ENCODE results near the gene HNRNPL.

HNRNPL gene

GRCh38 chr19:38838986-38839761 lies 10.6 kb downstream of the HNRNPL start:
- POLR2A ChIA-PET, result interaction anchor here (0.6 kb wide), 2 partner anchors 12 to 124 kb away, joined by 3 read pairs; no protein-coding TSS in a partner anchor
- TF ChIP-seq CTCF (IDR thresholded peaks at IDR 0.05; ENCODE audit: control extremely low read depth, extremely low read depth, low read depth, missing control alignments), result no peak
- CTCF ChIA-PET, result interaction anchor here (1.2 to 1.3 kb wide), 3 partner anchors 10 to 29 kb away, joined by 3 to 4 read pairs (median 3); no protein-coding TSS in a partner anchor
- DNase-seq (ENCODE audit: extremely low spot score), result no peak

DNA sequence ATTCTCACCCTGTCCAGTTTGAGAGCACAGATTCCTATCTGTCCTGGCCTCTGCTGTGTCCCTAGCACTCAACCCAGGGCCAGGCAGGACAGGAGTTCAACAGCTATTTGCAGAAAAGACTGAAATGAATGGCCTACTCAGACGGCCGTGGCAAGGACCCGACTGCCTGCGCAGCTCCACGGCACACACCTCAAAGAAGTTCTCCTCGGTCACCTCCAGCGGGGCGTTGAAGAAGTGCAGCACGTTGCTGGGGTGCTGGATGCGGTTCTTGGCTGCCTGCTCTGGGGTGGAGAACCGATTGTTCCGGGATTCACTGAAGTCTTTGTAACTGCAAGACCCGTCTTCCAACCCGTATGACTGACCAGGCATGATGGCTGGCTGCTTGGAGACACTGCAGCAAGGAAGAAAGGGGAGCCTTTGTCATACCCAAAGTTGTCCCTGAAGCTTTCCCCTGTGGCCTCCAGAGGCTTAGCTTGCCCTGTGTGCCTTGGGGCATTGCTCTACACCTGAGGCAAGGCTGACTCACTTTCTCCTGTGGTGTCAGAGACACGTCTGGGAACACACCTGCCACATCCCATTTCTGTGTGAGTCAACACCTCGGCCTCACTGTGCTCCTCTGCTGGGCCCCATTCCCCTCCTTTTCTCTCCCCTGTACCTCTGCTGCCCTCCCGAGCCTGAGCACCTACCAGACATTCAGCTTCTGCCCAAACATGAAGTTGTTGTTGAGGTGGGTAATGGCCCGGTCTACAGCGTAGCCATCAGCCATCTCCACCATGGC lies 11.4 kb downstream of the HNRNPL start:
- no peak for TF ChIP-seq CTCF (IDR thresholded peaks at IDR 0.05; ENCODE audit: control extremely low read depth, extremely low read depth, low read depth, missing control alignments)
- ChIA-PET POLR2A (interaction anchor here (0.6 to 1.7 kb wide), 2 partner anchors 11 to 125 kb away, joined by 3 to 6 read pairs; no protein-coding TSS in a partner anchor), CTCF (interaction anchor here (1.0 to 1.6 kb wide), 4 partner anchors 10 to 92 kb away, joined by 3 to 5 read pairs (median 4); partner anchors contain the start of genes MRPS12 and SARS2)
- DNase-seq (ENCODE audit: extremely low spot score), result no peak

DNA sequence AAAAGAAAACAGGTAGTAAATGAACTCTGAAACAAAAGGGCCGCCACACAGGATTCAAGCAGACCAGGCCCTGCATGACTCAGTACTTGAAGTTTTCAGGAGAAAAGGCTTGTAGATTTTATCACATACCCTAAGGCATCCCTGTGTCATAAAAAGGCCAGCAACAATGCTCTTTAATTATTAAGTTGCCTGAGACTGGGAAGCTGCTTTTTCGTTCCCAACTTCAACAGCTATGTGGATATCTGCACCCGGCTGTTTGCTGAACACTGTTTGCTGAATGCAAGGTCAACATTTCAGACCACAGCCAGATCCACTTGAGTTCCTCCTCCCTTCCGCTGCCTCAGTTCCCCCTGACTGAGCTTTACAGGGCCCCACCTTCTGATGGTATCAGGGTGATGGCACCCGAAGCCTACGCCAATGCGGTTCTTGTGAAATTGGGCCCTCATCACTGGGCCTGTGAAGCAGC lies 12.1 kb downstream of the HNRNPL start:
- TF ChIP-seq CTCF (IDR thresholded peaks at IDR 0.05; ENCODE audit: control extremely low read depth, extremely low read depth, low read depth, missing control alignments), result no peak
- CTCF ChIA-PET, result interaction anchor here (1.0 to 1.6 kb wide), 3 partner anchors 10 to 93 kb away, joined by 3 to 5 read pairs (median 4); partner anchors contain the start of genes MRPS12 and SARS2
- POLR2A ChIA-PET, result interaction anchor here (0.5 to 1.7 kb wide), 2 partner anchors 11 to 502 kb away, joined by 5 to 6 read pairs; no protein-coding TSS in a partner anchor

GRCh38 chr19:38836983-38837626 lies 12.7 kb downstream of the HNRNPL start:
- ChIA-PET POLR2A (interaction anchor here (0.5 to 1.7 kb wide), 2 partner anchors 12 to 501 kb away, joined by 5 to 6 read pairs; no protein-coding TSS in a partner anchor), CTCF (interaction anchor here (1.0 to 1.6 kb wide), 3 partner anchors 9 to 93 kb away, joined by 3 to 5 read pairs (median 4); partner anchors contain the start of genes MRPS12 and SARS2)
- no peak for DNase-seq (ENCODE audit: extremely low spot score)
- no peak for TF ChIP-seq CTCF (IDR thresholded peaks at IDR 0.05; ENCODE audit: control extremely low read depth, extremely low read depth, low read depth, missing control alignments)

More for the DNA sequence above, 12.1 kb downstream of the HNRNPL start:
- DNase-seq (ENCODE audit: extremely low spot score), result no peak

- no peak for TF ChIP-seq CTCF (IDR thresholded peaks at IDR 0.05; ENCODE audit: control extremely low read depth, extremely low read depth, low read depth, missing control alignments)
- no peak for DNase-seq (ENCODE audit: extremely low spot score)
- CTCF ChIA-PET, result interaction anchor here (4.6 kb wide), 1 partner anchor 67 kb away, joined by 14 read pairs; no protein-coding TSS in a partner anchor
- POLR2A ChIA-PET, result interaction anchor here (0.9 kb wide), 1 partner anchor 15 kb away, joined by 3 read pairs; no protein-coding TSS in a partner anchor
Measured at GRCh38 chr19:38836159-38836982, 13.4 kb downstream of the HNRNPL start.
